ENCODE results near the gene FBLN2.

GRCh38 chr3:13620281-13620680 is 71.4 kb downstream of the FBLN2 start:
- no peak for TF ChIP-seq CTCF (conservative IDR thresholded peaks at IDR 0.05)
- no peak for TF ChIP-seq ZFX (IDR thresholded peaks at IDR 0.05)
